ENCODE data around the gene SLC37A4.
"Not testable (repeated sequence)": the region's sequence is repeated elsewhere in the genome, so short reads cannot be mapped to it uniquely, and the experiment has no call there.

SLC37A4 gene

DNA sequence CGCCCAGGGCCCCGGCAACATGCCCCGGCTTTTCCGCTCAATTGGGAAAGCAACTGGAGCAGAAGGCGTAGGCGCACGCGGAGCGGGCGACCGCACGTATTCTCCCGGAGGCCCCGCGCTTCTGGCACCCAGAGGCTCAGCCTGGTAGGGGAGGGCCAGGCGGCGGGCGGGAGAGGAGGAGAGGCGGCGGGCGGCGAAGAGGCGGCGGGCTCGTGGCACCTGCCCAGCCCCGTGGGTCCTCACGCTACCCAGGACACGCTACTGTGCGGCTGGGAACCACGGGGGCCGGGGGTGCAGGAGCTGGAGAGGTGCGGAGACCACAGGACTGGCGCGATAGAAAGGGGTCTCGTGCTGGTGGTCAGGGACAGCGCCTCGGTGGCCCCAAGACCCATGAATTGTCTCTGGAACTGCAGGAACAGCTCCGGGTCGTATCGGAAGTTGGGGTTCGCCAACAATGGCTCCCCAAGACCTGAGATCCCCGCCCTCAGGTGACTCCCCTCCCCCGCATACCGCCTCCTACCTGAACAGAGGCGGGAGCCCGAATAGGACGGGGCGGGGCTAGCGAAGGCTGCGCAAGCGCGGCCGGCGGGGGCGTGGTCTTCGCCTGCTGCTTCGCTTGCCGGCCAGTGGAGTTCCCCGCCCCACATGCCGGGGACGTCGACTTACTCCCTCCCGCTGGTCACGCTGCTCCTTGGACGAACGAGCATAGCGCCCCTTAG lies at the start of gene SLC37A4:
Gene SLC37A4 (minus strand): TSS at position 549 of the 719 bp plus-strand sequence.
- peak; percentile 98 for DNase-seq (ENCODE audit: low read depth)

DNA sequence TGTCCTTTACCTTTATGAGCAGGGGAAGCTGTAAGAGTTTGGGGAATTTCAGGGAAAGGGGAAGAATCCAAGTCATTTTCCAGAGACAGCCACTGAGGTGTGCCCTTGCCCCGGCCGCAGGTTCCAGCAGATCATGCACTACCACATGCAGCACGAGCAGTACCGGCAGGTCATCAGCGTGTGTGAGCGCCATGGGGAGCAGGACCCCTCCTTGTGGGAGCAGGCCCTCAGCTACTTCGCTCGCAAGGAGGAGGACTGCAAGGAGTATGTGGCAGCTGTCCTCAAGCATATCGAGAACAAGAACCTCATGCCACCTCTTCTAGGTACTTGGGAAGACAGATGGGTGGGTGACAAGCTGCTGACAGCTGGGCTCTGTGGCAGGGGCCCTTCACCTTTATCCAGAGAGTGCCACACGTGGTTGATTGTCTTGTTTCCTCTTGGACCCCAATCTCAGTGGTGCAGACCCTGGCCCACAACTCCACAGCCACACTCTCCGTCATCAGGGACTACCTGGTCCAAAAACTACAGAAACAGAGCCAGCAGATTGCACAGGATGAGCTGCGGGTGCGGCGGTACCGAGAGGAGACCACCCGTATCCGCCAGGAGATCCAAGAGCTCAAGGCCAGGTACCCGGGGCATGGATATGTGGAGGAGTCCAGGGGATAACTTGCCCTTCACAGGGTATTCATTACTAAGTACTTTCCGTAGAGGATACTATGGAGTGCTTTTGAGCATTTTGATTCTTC lies 48.2 kb upstream of the SLC37A4 start:
- DNase-seq (ENCODE audit: low read depth) = no peak

DNA sequence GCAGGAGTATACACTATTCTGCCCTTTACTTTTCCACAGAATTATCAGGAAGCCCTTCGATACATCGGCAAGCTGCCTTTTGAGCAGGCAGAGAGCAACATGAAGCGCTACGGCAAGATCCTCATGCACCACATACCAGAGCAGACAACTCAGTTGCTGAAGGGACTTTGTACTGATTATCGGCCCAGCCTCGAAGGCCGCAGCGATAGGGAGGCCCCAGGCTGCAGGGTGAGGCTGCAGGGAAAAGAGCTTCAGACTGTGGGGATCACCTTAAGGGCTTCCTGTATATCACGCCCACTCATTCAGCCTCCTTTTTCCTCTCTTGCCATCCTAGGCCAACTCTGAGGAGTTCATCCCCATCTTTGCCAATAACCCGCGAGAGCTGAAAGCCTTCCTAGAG lies 47.2 kb upstream of the SLC37A4 start:
- DNase-seq (ENCODE audit: low read depth) = no peak

DNA sequence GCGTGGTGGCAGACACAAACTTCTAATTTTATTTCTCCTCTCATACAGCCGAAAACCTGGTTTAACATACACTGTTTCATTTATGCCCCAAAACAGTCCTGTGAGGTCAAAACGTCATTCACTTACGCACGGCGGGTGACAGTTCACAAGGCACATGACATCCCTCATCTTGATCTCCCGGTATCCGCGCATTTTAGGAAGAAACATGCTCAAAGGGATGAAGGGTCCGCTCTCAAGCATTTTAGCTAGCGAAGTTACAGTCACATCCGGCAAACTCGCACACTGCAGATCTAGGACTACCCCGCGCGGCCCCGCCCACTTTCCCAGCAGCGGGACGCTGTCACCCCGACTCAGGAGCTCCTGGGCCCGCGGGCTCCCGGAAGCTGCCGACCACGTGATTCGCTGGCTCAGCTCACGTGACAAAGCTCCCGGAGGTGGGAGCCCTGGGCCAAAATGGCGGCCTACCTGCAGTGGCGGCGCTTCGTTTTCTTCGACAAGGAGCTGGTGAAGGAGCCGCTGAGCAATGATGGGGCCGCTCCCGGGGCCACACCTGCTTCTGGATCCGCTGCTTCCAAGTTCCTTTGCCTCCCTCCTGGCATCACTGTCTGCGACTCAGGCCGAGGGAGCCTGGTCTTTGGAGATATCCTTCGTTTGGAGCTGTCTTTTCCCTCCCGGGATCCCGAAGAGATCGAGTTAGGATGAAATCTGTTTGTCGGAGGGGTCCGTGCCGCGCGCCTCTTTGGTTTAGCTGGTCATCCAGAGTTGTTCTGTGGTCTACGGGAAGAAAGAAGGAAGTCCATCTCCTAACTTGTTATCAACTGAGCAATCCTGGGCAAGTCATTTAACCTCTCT lies 36.9 kb upstream of the SLC37A4 start, which contains the start of gene VPS11:
Gene VPS11 (plus strand): TSS at position 448 of the 852 bp plus-strand sequence. CDS start 6 bp downstream, at position 454.
- peak; percentile 97 for DNase-seq (ENCODE audit: low read depth)

- DNase-seq (ENCODE audit: low read depth) = peak; percentile 6
These were observed 34.7 kb upstream of the SLC37A4 start for GRCh38 chr11:119065369-119065768.

GRCh38 chr11:119062779-119063178 lies 32.1 kb upstream of the SLC37A4 start:
- no peak for DNase-seq (ENCODE audit: low read depth)

GRCh38 chr11:119061256-119061655 lies 30.6 kb upstream of the SLC37A4 start:
- no peak for DNase-seq (ENCODE audit: low read depth)

DNA sequence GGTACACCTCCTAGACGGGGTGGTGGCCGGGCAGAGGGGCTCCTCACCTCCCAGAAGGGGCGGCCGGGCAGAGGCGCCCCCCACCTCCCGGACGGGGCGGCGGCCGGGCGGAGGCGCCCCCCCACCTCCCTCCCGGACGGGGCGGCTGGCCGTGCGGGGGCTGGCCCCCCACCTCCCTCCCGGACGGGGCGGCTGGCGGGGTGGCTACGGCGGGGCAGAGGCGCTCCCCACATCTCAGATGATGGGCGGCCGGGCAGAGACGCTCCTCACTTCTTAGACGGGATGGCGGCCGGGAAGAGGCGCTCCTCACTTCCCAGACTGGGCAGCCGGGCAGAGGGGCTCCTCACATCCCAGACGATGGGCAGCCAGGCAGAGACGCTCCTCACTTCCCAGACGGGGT lies 28.5 kb upstream of the SLC37A4 start:
- DNase-seq (ENCODE audit: low read depth) = not testable (repeated sequence)

DNA sequence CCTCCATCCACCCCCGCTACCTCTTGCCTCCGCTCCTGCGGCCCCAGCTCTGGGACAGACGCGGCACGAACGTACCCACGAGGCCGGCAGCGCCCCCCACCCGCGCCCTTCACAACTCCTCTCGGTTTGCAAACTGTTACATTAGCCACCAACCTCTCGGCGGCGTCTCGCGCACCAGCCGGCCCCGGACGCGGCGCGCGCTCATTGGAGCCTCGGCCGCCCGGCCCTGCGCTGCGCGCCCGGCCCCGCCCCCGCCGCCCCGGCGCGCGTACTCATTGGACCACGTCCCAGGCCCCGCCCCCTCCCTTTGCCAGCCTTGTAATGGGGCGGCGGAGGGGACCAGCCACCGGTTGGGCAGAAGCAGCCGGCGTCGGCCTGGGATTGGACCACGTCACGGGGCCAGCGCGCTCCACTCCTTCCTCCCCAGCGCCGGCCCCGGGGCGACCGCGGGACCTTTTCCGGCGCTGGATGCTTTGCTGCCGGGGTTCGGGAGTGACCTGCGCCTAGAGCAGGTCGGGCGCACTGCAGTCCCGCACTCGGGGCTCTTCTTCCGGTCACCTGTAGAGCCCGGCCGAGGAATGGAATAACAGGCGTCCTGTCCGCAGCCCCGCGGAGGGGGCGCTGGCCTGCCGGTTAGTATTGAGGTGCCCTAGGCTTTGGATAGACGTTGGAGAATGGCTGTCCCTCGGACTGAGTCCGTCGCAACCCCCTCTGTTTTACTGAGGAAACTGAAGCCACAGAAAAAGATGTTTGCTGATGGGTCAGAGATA lies 26.5 kb upstream of the SLC37A4 start, which contains the start of gene HYOU1:
Gene HYOU1 (minus strand): TSS at position 206 of the 770 bp plus-strand sequence. CDS start 1,045 bp downstream, outside the sequence.
- peak; percentile 98 for DNase-seq (ENCODE audit: low read depth)

DNA sequence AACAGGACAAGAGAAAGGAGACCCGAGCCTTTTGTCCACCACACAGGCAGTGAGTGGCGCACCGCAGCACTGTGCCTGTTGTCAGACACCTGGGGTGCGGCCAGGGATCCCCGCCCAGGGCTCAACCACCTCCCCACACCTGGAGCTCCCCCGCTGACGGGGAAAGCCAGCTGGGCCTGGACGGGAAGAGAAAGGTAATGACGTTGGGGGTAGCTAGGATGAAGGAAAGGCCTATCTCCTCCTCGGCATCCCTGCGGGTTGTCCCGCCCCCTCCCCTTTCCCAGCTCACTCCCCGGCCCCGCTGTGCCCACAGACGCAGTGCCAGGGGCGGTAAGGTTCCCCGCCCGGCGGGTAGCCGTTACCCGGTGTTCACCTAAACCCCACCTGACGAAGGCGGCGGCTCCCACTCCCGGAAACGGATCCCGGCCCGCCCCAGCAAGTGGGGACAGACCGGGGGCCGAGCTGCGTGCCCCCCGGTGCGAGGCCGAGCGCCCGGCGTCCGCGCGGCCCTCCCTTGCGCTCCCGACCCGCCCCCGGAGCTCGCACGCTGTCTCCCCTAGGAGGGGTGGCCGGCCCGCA lies 25.8 kb upstream of the SLC37A4 start:
- DNase-seq (ENCODE audit: low read depth) = peak; percentile 27

DNA sequence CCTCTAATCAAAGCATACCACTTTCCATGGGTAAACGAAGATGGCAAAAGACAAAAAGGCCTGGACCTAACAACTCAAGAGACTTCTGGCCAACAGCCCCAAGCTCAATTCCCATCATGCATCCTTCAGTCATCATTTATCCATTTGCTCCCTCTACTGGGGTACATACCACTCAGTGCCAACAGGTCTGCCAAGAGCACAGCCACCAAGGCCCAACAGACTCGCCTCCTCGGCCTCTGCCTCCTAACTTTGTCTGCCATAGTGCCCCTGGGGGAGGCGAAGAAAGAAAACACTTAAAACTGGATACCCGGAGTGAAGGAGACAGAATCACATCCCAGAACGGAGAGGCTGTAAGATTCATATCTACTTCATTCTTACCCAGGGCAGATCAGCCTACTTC lies 25.2 kb upstream of the SLC37A4 start:
- no peak for DNase-seq (ENCODE audit: low read depth)

GRCh38 chr11:119054418-119054817 lies 23.7 kb upstream of the SLC37A4 start:
- no peak for DNase-seq (ENCODE audit: low read depth)

DNA sequence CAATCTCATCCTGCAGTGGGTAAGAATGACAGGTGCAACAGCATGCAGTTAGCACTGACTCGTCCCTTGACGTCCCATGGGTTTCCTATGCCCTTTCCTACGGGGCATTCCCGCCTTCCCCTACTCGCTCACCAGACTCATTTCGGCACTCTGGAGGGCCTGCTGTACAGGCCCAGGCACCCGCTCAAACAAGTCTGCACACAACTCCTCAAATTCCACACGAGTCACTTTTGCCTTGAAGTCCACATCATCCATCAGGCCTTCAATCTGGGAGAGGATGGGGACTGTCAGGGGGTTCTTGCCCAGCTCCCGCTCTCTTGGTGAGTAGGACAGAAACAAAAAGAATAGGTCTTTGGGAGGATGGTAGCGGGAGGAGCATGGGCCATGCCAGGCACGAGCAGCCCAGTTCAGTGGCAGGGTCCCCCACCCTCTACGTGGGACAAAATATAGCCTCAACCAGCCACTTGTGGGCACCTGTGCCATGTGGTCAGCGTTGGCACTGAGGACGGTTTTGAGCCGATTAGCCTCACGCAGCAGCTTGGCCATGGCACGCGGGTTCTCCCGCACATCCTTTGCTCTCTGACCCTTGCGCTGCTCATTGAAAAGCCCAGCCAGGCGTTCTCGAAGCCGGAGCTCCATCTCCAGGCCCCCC lies 21.6 kb upstream of the SLC37A4 start:
- no peak for DNase-seq (ENCODE audit: low read depth)

DNA sequence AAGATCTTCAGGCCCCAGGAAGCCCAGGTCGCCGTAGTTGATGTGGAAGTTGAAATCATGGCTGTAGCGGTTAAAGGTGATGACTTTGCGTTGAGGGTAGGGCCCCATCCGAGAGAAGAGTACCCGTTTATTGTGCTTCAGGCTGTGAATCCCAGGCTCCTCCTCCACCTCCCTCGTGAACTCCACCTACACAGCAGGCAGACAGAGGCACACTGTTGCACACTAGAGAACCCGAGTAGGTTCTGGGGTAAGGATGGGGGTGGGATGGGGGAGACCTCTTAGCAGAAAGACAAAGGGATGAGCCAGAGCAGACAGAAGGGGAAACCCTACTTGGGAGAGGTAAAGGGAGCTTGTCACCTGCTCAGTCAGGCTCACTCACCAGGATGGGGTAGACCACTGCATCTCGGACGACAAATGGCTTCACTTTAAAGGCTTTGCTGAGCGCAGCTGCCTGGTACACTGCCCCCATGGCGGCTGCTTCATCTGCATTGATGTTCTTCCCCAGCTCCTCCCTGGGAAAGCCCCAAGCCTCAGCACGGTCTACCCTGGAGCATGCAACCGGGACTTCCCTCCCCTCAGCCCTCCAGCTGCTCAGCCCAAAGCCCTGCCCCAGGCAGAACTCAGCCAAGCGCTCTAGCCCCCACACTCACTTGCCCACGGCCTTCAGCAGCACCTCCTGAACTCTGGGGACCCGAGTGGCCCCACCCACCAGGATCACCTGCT lies 20.9 kb upstream of the SLC37A4 start:
- DNase-seq (ENCODE audit: low read depth) = no peak

DNA sequence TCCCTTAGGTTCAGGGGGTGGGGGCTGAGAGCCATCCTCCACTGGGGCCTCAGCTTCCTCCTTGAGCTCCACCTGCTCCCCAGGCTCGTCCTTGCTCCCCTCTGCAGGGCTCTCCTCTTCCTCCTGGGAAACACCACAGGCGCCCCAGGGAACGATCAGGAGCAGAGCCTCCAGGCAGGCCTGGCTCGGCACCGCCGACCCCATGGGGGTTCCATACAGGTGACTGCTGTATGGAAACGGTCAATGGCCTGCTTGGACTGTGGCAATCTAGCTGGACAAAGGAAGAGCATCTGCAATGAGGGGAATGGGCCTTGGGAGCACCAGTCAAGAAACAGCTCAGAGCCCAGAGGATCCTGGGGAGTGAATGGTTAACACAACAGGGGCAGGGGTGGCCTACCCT lies 18.4 kb upstream of the SLC37A4 start:
- no peak for DNase-seq (ENCODE audit: low read depth)

- DNase-seq (ENCODE audit: low read depth) = no peak
These were observed 18.0 kb upstream of the SLC37A4 start for GRCh38 chr11:119048644-119049043.

DNA sequence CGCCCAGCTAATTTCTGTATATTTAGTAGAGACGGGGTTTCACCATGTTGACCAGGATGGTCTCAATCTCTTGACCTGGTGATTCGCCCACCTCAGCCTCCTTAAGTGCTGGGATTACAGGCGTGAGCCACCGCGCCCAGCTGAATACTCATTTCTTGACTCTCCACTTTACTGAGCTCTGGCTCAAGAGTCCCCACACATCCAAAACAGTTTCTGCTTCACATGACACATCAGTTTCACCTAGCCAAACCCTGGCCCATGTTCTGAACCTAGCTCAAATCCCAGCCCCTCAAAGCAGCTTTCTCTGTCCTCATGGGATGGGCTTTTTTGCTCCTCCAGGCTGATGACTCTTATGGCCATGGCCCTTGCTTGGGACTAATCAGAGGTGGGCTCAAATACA lies 16.5 kb upstream of the SLC37A4 start:
- DNase-seq (ENCODE audit: low read depth) = no peak

DNA sequence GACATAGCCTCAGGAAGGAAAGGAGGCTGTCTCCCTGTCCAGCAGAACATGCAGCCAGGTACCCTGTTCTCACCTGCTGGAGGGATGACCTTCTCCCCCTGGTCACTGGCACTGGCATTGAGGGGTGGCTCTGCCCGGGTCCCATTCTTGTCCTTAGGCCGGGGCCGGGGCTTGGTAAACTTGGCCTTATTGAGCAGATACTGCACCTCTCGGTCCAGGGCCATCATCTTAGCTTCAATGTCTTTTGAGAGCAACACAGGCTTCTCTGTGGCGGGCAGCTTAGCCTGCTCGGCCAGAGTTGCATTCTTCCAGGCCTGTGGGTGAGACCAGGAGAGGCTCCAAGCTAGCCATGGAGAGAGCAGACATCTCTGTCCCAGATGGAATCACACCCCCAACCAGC lies 15.8 kb upstream of the SLC37A4 start:
- DNase-seq (ENCODE audit: low read depth) = no peak

- DNase-seq (ENCODE audit: low read depth) = no peak
These were observed 14.0 kb upstream of the SLC37A4 start for GRCh38 chr11:119044708-119045107.

DNA sequence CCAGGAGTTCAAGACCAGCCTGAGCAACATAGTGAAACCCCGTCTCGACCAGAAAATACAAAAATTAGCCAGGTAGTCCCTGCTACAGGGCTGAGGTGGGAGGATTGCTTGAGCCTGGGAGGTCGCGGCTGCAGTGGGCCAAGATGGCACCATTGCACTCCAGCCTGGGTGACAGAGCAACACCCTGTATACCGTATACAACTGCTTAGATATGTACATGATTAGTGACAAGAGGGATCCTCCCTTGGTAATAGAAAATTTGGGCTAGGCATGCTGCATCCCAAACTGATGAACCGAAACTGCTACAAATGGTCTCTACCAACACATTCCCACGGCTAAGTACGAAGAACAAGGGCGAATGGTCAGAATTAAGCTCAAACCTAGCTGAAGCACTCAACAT lies 12.2 kb upstream of the SLC37A4 start:
- no peak for DNase-seq (ENCODE audit: low read depth)

All from activated gamma-delta T cell treated with anti-CD3 and anti-CD28 coated beads, Interleukin-2, amount 50 U/mL, for 16 hours (primary cell).